HL-60 (cell line): ENCODE results near the gene MORN2.
A peak's percentile ranks its signal among the peaks of the same experiment; 100 is the strongest.

ENCODE experiments used
- DNase-seq, 2 experiments: peaks; one replicate each; pipeline ENCODE4 v3.0.0-alpha.2; 2010 to 2020; ENCODE audit warnings: low read depth in 1 of 2, low spot score in 1 of 2
- H3K27ac ChIP-seq: fragments of 250-450 bp; sonication (Bioruptor Pico); replicated peaks from 2 replicates; pipeline ENCODE4 v1.5.1; 2020; ENCODE audit warnings: mild to moderate bottlenecking, moderate library complexity
- H3K27me3 ChIP-seq: fragments of 250-450 bp; sonication (Bioruptor Pico); 2 replicates; pipeline ENCODE4 v1.5.1; 2021; ENCODE audit warnings: mild to moderate bottlenecking, moderate library complexity; ENCODE audit not compliant: insufficient read depth, poor library complexity, severe bottlenecking
- H3K4me3 ChIP-seq: replicated peaks from 2 replicates; pipeline ENCODE4 v1.5.1; 2011; ENCODE audit warnings: mild to moderate bottlenecking, control low read depth, low read length; ENCODE audit not compliant: insufficient read depth
- GABPA ChIP-seq: IDR thresholded peaks from 2 replicates; pipeline ENCODE4 v1.6.1; 2012; ENCODE audit warnings: low read depth
- POLR2AphosphoS5 ChIP-seq: IDR thresholded peaks from 2 replicates; pipeline ENCODE4 v1.6.1; 2012; ENCODE audit warnings: low read depth
- SPI1 ChIP-seq: IDR thresholded peaks from 2 replicates; pipeline ENCODE4 v1.6.1; 2012; ENCODE audit warnings: low read depth, mild to moderate bottlenecking, borderline replicate concordance
- TF ChIP-seq, protein P1 (sequence below): IDR thresholded peaks from 2 replicates; pipeline ENCODE4 v1.6.1; 2012; ENCODE audit warnings: low read depth; ENCODE audit not compliant: insufficient replicate concordance
- TF ChIP-seq, protein P2 (sequence below): IDR thresholded peaks from one replicate; pipeline ENCODE4 v1.5.1; 2011; ENCODE audit warnings: low read length, control low read depth, inconsistent platforms; ENCODE audit not compliant: insufficient read depth

MORN2 gene

DNA sequence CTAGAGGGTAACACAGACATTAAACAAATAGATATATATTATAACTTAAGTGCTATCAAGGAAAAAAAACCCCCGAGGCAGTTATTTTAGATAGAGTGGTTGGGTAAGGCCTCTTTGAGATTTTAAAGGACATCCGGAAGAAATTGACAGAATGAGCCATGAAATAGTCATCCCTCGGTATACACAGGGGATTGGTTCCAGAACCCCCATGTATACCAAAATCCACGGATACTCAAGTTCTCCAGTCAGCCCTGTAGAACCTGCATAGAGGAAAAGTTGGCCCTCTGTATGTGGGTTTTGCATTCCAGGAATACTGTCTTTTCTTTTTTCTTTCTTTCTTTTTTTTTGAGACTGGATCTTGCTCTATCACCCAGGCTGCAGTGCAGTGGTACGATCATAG is 2.0 kb upstream of the MORN2 start:
- Histone ChIP-seq H3K4me3 (no peak overlapping the region), H3K27ac (no peak overlapping the region), H3K27me3 (no peaks in the 10 kb centered on the region)
- TF ChIP-seq, protein P1, sequence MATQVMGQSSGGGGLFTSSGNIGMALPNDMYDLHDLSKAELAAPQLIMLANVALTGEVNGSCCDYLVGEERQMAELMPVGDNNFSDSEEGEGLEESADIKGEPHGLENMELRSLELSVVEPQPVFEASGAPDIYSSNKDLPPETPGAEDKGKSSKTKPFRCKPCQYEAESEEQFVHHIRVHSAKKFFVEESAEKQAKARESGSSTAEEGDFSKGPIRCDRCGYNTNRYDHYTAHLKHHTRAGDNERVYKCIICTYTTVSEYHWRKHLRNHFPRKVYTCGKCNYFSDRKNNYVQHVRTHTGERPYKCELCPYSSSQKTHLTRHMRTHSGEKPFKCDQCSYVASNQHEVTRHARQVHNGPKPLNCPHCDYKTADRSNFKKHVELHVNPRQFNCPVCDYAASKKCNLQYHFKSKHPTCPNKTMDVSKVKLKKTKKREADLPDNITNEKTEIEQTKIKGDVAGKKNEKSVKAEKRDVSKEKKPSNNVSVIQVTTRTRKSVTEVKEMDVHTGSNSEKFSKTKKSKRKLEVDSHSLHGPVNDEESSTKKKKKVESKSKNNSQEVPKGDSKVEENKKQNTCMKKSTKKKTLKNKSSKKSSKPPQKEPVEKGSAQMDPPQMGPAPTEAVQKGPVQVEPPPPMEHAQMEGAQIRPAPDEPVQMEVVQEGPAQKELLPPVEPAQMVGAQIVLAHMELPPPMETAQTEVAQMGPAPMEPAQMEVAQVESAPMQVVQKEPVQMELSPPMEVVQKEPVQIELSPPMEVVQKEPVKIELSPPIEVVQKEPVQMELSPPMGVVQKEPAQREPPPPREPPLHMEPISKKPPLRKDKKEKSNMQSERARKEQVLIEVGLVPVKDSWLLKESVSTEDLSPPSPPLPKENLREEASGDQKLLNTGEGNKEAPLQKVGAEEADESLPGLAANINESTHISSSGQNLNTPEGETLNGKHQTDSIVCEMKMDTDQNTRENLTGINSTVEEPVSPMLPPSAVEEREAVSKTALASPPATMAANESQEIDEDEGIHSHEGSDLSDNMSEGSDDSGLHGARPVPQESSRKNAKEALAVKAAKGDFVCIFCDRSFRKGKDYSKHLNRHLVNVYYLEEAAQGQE: no peak
- TF ChIP-seq POLR2AphosphoS5 (no peak), GABPA (no peak), SPI1 (no peak)
- TF ChIP-seq, protein P2, sequence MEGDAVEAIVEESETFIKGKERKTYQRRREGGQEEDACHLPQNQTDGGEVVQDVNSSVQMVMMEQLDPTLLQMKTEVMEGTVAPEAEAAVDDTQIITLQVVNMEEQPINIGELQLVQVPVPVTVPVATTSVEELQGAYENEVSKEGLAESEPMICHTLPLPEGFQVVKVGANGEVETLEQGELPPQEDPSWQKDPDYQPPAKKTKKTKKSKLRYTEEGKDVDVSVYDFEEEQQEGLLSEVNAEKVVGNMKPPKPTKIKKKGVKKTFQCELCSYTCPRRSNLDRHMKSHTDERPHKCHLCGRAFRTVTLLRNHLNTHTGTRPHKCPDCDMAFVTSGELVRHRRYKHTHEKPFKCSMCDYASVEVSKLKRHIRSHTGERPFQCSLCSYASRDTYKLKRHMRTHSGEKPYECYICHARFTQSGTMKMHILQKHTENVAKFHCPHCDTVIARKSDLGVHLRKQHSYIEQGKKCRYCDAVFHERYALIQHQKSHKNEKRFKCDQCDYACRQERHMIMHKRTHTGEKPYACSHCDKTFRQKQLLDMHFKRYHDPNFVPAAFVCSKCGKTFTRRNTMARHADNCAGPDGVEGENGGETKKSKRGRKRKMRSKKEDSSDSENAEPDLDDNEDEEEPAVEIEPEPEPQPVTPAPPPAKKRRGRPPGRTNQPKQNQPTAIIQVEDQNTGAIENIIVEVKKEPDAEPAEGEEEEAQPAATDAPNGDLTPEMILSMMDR: no peak
- DNase-seq: no peak

DNA sequence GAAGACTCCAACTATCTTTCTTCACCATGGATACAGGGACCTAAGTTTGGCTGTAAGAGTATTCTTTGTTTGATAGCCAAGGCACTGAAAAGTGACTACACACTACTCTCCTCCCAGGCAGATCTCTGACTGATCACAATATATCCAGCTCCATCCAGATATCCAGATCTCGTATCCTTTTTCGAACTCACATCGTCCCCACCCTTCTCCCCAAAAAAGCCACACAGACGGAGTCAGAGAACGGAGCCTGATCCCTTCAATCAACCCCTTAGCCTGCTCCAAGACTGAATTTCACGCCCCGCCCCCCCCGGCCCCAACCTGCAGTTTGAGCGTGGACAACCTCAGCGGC is 575 bp upstream of the MORN2 start:
- Histone ChIP-seq H3K27me3 (no peaks in the 10 kb centered on the region), H3K4me3 (peak overlapping the region; percentile 78), H3K27ac (peak overlapping the region; percentile 55)
- DNase-seq: no peak
- TF ChIP-seq GABPA (no peak), SPI1 (no peak), POLR2AphosphoS5 (no peak)
- TF ChIP-seq, protein P1: no peak
- TF ChIP-seq, protein P2: no peak

DNA sequence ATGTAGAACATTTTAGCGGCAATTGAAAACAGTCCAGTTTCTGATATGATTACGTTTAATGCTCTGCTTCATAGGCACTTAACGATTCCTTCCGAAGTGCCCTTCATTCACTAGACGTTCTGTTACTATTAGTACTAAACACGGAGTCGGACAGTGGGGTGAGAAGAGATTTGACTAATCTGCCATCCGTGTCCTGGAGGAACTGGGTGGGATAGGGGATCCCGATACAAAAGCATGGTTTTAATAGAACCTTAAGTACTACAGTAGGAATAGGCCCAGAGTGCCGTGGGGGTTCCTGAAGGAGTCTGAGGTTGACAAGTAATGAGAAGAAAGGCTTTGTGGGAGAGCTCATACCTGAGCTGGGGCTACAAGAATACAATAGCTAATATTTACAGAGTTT is 631 bp downstream of the MORN2 start:
- Histone ChIP-seq H3K4me3 (peak overlapping the region; percentile 78), H3K27ac (peak overlapping the region; percentile 55; the same call in 1 of the 2 replicates), H3K27me3 (no peaks in the 10 kb centered on the region)
- TF ChIP-seq SPI1: no peak
- TF ChIP-seq, protein P1: no peak
- TF ChIP-seq, protein P2: no peak
- no peak for TF ChIP-seq POLR2AphosphoS5
- no peak for TF ChIP-seq GABPA
- no peak for DNase-seq
